Cardiac ventricle fibroblast (primary cell): ENCODE results near the gene SLX9. TPM values are rescaled to one million over a fixed set of nuclear protein-coding genes. Genes with fewer than 3 reads are reported as not detected.

Experiments used
- total RNA-seq: library from RNA; depleted of rRNA; stranded (reverse); fragments of >200 nt; gene quantifications from 2 replicates; pipeline ENCODE4 v1.2.3, GENCODE V29; 2015

The SLX9 gene, protein sequence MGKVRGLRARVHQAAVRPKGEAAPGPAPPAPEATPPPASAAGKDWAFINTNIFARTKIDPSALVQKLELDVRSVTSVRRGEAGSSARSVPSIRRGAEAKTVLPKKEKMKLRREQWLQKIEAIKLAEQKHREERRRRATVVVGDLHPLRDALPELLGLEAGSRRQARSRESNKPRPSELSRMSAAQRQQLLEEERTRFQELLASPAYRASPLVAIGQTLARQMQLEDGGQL
- 12.3 and 12.6 TPM in 2 replicates for total RNA-seq

DNA sequence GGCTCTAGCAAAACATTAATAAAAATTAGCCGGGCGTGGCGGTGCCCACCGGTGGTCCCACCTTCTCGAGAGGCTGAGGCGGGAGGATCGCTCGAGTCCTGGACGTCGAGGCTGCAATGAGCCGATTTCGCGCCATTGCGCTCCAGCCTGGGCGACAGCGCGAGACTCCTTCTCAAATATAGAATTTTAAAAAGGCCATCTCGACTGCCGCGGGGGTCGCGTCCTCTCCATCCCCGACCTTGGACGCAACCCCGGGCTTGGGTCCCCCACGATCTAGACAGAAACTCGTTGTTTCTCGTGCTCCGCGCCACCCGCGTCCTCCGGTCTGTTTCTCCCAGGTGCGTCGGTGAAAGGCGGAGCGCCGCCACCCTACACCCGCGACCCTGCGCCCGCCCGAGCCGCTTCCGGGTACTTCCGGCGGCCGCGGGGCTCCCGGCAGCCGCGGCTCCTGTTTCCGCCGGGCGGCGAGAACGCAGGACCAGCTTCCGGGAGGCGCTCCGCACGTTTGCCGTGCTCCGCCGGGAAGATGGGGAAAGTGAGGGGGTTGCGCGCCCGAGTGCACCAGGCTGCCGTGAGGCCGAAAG is at the start of gene SLX9:
Gene SLX9 (plus strand): TSS at position 498 of the 584 bp plus-strand sequence. CDS start 29 bp downstream, at position 527.

DNA sequence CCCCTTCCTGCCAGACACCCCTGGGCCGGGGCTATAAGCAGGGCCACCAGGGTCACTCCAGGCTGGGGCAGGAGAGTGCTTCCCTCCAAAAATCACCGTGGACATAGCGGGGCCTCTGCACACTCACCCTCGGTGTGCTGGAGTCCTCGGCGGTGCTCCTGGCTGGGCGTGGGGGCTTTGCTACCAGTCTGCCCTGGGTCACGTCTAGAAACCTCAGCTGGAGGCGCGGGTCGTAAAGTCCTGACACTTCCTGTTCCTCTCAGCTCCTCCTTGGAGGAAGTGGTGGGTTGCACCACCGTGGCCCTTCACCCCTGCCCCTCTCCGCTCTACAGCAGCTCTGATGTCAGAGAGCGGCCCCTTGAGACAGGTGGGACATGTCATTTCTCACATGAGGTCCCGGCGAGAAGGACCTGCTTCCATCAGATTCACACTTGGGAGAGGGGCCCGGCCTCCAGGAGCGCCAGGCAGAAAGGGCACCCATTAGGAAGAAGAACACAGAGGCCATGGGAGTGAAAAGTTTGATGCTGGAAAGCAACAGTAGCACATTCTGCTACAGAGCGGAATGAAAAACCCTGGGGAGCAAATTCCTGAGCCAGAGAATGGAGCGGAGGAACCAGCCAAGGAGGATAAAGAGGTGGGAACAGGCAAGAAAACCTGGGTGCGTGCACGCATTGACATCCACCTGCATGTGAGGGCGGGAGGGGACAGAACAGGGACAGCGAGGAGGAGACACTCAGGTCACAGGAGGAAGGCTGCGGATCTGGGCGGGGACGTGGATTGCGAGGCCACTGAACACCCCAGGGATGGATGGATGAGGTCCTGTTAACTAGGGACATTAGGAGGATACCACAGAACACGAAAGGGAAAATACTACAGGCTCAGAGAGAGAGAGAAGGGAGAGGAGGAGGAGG is 18.9 kb upstream of the SLX9 start, which contains the start of gene ITGB2:
Gene ITGB2 (minus strand): TSS at position 206 of the 911 bp plus-strand sequence. CDS start 10,117 bp downstream, outside the sequence.

Other genes starting within 250 kb of the SLX9 start
- gene KRTAP10-12, start 242.9 kb upstream of the SLX9 start, total RNA-seq = not detected in 2 replicates
- gene TSPEAR, start 228.5 kb upstream of the SLX9 start, total RNA-seq = not detected in 2 replicates
- gene UBE2G2, start 138.2 kb upstream of the SLX9 start, total RNA-seq = 22.3 and 30.2 TPM in 2 replicates
- 66.7 and 80.6 TPM in 2 replicates for gene SUMO3, start 122.0 kb upstream of the SLX9 start, total RNA-seq
- gene PTTG1IP, start 66.3 kb upstream of the SLX9 start, total RNA-seq = 186 and 220 TPM in 2 replicates
- not detected in 2 replicates for gene ITGB2, start 19.1 kb upstream of the SLX9 start, total RNA-seq
- 4.4 and 4.5 TPM in 2 replicates for gene ADARB1, start 134.6 kb downstream of the SLX9 start, total RNA-seq